Panc1 (cell line): Measurements from ENCODE around the gene SELENOP. TPM values are rescaled to one million over a fixed set of nuclear protein-coding genes. Genes with fewer than 3 reads are reported as not detected.

Experiments used
- ATAC-seq: fragments of 200-7000 bp; cut with Tn5 transposase; 2 replicates; pipeline ENCODE4 v1.9.1; 2020; ENCODE audit warnings: mild to moderate bottlenecking, moderate library complexity
- BruUV-seq: library from RNA; stranded (reverse); fragments of 400-500 nt; replicated peaks from 2 replicates; lab custom pipeline; 2021; lab: Mats Ljungman, UMichigan
- CTCF ChIA-PET: fragments of 300-600 bp; sonication (Branson Sonifier 250); formaldehyde crosslinking; loops from one replicate; lab custom pipeline; 2022; ENCODE audit warnings: antibody characterized with exemption; lab: Charles Lee
- POLR2A ChIA-PET: fragments of 300-600 bp; sonication (Branson Sonifier 250); formaldehyde crosslinking; loops from one replicate; lab custom pipeline; 2022; ENCODE audit warnings: antibody characterized with exemption; lab: Charles Lee
- DNase-seq: peaks from one replicate; pipeline ENCODE4 v3.0.0-alpha.2; 2010; ENCODE audit warnings: low read depth, low spot score
- H3K27ac ChIP-seq: 2 replicates; pipeline ENCODE4 v1.5.1; 2011; ENCODE audit warnings: mild to moderate bottlenecking, low read length, inconsistent platforms
- H3K27me3 ChIP-seq: fragments of 200-500 bp; sonication (Bioruptor generic); 2 replicates; pipeline ENCODE4 v1.6.0; 2014; ENCODE audit warnings: low read length, inconsistent platforms; ENCODE audit not compliant: control insufficient read depth, insufficient read depth
- H3K36me3 ChIP-seq: fragments of 200-500 bp; sonication (Bioruptor generic); 2 replicates; pipeline ENCODE4 v1.5.1; 2014; ENCODE audit warnings: inconsistent platforms, mild to moderate bottlenecking, low read length, moderate library complexity; ENCODE audit not compliant: control insufficient read depth, insufficient read depth
- H3K4me1 ChIP-seq: 2 replicates; pipeline ENCODE4 v1.5.1; 2011; ENCODE audit warnings: inconsistent platforms, mild to moderate bottlenecking, low read length, moderate library complexity; ENCODE audit not compliant: control insufficient read depth, insufficient read depth
- H3K4me3 ChIP-seq, 2 experiments: 2 replicates each; pipeline ENCODE4 v1.5.1; 2011 to 2012; ENCODE audit warnings: low read depth in 2 of 2, low read length in 2 of 2, mild to moderate bottlenecking in 2 of 2, inconsistent platforms in 1 of 2, moderate library complexity in 1 of 2
- H3K9me3 ChIP-seq: fragments of 200-500 bp; sonication (Bioruptor generic); 2 replicates; pipeline ENCODE4 v1.5.1; 2014; ENCODE audit warnings: low read depth, mild to moderate bottlenecking, inconsistent platforms, low read length, moderate library complexity; ENCODE audit not compliant: control insufficient read depth, insufficient read depth
- CTCF ChIP-seq: fragments of 450-650 bp; IDR thresholded peaks from 2 replicates; pipeline ENCODE4 v1.5.1; 2017; ENCODE audit warnings: mild to moderate bottlenecking
- POLR2AphosphoS5 ChIP-seq: IDR thresholded peaks from 2 replicates; pipeline ENCODE4 v1.6.1; 2012; ENCODE audit warnings: mild to moderate bottlenecking, low read depth, low read length, moderate library complexity
- SIN3A ChIP-seq: IDR thresholded peaks from 2 replicates; pipeline ENCODE4 v1.6.1; 2012; ENCODE audit warnings: low read depth, mild to moderate bottlenecking, low read length, moderate library complexity, borderline replicate concordance; ENCODE audit not compliant: insufficient read depth
- TCF7L2 ChIP-seq: IDR thresholded peaks from 2 replicates; pipeline ENCODE4 v1.6.1; 2011; ENCODE audit warnings: mild to moderate bottlenecking, low read depth, low read length, inconsistent platforms
- in situ Hi-C: cut with HindIII; loops from 2 replicates; pipeline ENCODE4 v1.10.0; 2016; ENCODE audit warnings: low sequenced_read_pairs, low pct_unique_long_range_greater_than_20kb
- intact Hi-C: fragments of 100-400 bp; cut with micrococcal nuclease; formaldehyde crosslinking; loops from one replicate; pipeline ENCODE4 v1.10.0; 2022; ENCODE audit not compliant: unreplicated experiment
- total RNA-seq: library from RNA; stranded (reverse); gene quantifications from one replicate; pipeline ENCODE4 v1.2.1, GENCODE V29; 2021; ENCODE audit not compliant: unreplicated experiment
- TF ChIP-seq, protein P1 (sequence below), 2 experiments: IDR thresholded peaks; 2 replicates each; pipeline ENCODE4 v1.6.1; 2011 to 2012; ENCODE audit warnings: low read depth in 2 of 2, control low read depth in 1 of 2, low read length in 1 of 2, mild to moderate bottlenecking in 1 of 2, moderate library complexity in 1 of 2; ENCODE audit not compliant: insufficient read depth in 1 of 2

SELENOP gene
- total RNA-seq, 1 experiment from 2014 or later, result 1.6 TPM

GRCh38 chr5:42840269-42840668, 28.6 kb upstream of the SELENOP start:
- POLR2A ChIA-PET, result no interaction called here
- in situ Hi-C loops, result no loop called here
- Histone ChIP-seq H3K4me1 (no peaks in the 10 kb centered on the region), H3K27me3 (0 out of 2 replicates have a peak, but pooled peaks cover 2% of the 10 kb centered on the region), H3K27ac (no peak overlapping the region), H3K36me3 (no peaks in the 10 kb centered on the region), H3K9me3 (no peaks in the 10 kb centered on the region), H3K4me3 (no peak overlapping the region)
- TF ChIP-seq POLR2AphosphoS5 (no peak), CTCF (no peak), TCF7L2 (no peak), SIN3A (no peak)
- TF ChIP-seq, protein P1, sequence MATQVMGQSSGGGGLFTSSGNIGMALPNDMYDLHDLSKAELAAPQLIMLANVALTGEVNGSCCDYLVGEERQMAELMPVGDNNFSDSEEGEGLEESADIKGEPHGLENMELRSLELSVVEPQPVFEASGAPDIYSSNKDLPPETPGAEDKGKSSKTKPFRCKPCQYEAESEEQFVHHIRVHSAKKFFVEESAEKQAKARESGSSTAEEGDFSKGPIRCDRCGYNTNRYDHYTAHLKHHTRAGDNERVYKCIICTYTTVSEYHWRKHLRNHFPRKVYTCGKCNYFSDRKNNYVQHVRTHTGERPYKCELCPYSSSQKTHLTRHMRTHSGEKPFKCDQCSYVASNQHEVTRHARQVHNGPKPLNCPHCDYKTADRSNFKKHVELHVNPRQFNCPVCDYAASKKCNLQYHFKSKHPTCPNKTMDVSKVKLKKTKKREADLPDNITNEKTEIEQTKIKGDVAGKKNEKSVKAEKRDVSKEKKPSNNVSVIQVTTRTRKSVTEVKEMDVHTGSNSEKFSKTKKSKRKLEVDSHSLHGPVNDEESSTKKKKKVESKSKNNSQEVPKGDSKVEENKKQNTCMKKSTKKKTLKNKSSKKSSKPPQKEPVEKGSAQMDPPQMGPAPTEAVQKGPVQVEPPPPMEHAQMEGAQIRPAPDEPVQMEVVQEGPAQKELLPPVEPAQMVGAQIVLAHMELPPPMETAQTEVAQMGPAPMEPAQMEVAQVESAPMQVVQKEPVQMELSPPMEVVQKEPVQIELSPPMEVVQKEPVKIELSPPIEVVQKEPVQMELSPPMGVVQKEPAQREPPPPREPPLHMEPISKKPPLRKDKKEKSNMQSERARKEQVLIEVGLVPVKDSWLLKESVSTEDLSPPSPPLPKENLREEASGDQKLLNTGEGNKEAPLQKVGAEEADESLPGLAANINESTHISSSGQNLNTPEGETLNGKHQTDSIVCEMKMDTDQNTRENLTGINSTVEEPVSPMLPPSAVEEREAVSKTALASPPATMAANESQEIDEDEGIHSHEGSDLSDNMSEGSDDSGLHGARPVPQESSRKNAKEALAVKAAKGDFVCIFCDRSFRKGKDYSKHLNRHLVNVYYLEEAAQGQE (IDR thresholded peaks at IDR 0.05; ENCODE audit: insufficient read depth in 1 of 2, low read depth in 2 of 2, low read length in 1 of 2), result no peak
- no TSS peak for BruUV-seq
- ATAC-seq (no peak), DNase-seq (no peak)
- intact Hi-C loops, result no loop called here
- CTCF ChIA-PET, result no interaction called here

- BruUV-seq, result no TSS peak
- CTCF ChIA-PET, result no interaction called here
- Histone ChIP-seq H3K4me1 (no peaks in the 10 kb centered on the region), H3K36me3 (no peaks in the 10 kb centered on the region), H3K4me3 (no peak overlapping the region), H3K9me3 (no peaks in the 10 kb centered on the region), H3K27ac (no peak overlapping the region), H3K27me3 (0 out of 2 replicates have a peak, but pooled peaks cover 2% of the 10 kb centered on the region)
- POLR2A ChIA-PET, result no interaction called here
- ATAC-seq (no peak), DNase-seq (no peak)
- in situ Hi-C loops (no loop called here), intact Hi-C loops (no loop called here)
- TF ChIP-seq POLR2AphosphoS5, result no peak
- TF ChIP-seq SIN3A, result no peak
- no peak for TF ChIP-seq TCF7L2
- TF ChIP-seq, protein P1 (IDR thresholded peaks at IDR 0.05; ENCODE audit: insufficient read depth in 1 of 2, low read depth in 2 of 2, low read length in 1 of 2), result no peak
- no peak for TF ChIP-seq CTCF
These were observed 27.5 kb upstream of the SELENOP start for GRCh38 chr5:42839196-42839595.
